GM19043 (cell line): ENCODE measurements around the gene TNFAIP8.

Experiments used
- ATAC-seq: cut with Tn5 transposase; IDR thresholded peaks from one replicate; pipeline ENCODE4 v1.9.1; 2021; ENCODE audit warnings: low read depth; ENCODE audit not compliant: unreplicated experiment

The TNFAIP8 gene

GRCh38 chr5:119389288-119390030, 33.6 kb downstream of the TNFAIP8 start:
- ATAC-seq, result no peak

DNA sequence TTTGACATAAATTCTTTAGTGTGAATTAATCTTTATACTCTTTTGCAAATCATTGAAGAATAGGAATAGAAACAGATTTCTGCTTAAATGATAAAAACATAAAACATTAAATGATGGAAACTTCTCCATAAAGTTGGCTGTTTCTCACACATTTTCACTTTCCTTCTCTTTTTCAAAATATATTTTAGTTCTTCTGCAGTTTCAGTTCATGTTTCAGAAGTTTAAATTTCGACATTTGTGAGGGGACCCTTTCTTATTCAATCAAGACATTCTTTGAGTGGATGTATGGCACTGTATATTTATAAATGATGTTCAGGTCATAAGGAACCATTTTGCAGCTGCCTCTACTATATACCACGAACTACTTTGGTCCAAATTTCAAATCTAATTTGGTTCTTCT, 34.6 kb downstream of the TNFAIP8 start:
- ATAC-seq, result no peak

DNA sequence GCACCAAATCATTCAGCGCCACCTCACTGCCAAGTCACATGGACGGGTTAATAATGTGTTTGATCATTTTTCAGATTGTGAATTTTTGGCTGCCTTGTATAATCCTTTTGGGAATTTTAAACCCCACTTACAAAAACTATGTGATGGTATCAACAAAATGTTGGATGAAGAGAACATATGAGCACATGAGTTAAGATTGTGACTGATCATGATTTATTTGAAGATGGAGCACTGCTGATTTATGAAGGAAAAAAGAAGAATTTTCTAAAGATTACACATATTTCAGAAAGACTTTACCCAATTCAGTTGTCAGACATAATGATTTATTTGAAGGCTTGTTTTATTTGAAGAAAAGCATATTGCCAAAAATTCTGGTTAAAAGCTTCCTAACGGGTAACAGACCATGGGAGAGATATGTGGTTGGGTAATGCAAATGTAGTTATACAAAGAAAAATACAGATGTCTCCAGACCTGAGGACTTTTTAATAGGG, 37.4 kb downstream of the TNFAIP8 start:
- no peak for ATAC-seq

DNA sequence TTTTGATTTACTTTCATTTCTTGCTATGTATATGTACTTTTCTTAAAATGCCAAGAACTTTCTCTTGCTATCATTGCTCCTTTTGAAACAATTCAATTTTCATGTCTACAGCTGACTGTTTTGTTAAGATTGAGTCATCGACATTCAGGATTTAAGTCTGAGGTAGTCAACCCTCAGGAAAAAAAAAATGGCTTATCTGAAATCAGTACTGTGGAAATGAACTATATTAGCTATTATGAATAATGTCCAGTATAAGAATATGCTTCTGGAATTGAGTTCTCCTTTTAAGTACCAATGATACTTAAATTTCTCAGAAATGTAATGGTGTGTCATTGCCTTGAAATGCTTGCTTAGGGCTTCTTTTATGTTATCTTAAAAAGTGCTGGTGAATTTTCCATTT, 37.9 kb downstream of the TNFAIP8 start:
- no peak for ATAC-seq

DNA sequence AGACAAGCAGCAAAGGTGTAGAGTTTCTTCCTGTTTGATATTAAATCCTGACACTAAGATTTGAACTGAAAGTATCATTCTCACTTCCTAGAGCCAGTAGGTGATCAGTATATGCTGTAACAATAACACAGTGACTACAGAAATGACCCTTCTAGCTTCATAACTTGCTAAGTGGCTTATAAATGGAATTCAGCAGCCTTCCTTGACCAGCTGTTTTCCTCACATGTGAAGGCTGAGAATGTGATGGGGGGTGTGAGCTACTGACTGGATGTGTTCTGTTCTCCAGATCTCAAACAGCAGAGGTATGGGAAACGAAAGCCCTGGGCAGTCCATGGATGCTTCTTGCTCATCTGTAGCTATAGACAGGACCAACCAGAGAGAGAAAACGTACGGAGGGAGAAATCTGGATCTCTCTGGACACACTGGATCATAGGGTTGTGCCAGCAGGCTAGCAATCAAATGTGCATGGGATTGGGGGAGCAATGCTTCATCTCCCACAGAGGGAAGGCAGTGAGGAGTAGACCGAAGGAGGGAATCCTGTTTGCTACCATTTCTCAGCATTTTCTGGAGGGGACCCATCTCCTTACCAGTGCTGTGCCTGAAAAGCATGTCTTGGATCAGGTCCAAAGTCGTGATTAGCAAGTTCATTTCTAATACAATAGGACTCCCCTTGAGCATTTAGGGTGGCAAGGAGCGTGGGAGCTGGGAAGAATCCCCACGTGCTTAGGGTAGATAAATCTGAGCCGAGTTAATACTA, 39.4 kb downstream of the TNFAIP8 start:
- peak; percentile 54 for ATAC-seq

DNA sequence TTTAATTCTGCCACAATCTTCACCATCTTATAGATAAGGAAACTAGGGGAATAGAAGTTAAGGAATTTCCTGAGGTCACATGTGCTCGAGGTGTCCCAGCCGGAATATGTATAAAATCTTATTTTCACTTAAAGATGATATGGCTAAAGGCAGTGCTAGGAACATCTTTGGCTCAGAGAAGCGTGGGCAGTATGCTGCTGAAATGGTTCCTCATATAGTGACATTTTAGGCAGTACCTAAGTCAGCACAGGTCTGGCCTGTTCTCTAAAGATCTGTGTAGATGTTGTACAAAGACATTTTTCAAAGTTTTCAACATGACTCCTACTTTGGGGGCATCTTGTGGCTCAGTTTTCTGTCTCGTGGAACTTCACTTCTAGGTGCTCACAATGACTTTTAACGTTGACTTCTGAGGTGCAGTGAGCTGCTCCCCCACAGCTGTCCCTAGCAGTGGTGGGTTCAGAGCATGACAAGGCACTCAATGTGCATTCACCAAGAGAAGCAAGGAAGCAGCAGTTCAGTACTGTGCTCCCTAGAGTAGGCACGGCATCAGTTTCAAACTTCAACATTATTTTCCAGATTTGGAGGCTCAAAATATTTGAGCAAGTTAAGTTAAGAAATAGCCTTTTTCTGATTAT, 40.3 kb downstream of the TNFAIP8 start:
- ATAC-seq, result no peak

DNA sequence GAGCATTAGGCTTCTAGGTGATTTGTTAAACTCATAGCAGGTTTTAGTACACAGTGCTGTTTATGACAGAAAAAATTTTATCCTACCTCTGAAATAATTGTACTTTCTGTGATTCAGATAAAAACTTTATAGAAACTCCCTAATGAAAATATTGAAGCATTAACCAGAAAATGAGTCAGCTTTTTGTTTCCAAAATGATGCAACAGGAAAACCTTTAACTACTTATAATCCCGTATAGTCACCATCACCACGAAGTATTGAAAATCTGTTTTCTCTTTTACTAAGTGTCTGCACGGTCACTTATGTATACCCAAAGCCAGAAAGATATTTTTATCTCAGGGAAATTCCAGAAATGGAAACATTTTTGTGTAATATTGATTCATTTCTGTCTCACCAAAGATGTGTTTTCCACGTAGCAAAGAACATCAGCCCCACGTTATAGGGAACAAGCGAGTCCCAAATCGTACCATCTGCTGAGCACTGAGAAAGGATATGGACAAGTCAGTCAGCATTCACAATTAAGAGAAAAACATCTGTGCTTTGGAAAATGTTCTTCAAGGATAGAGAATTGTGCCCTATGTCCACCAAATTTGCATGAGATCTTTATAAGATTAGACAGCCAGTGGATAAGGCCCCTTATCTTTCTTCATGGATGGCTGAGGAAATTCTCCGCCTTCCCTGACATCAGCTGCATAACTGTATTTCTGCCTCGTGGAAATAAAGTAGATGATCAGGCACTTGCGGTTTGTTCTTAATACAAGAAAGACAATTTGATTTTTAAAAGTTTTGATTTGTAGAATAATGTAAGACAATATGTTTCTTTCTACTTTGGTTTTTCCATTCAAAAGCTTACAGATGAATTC, 41.9 kb downstream of the TNFAIP8 start:
- ATAC-seq, result peak; percentile 34

- ATAC-seq, result no peak
Observed at GRCh38 chr5:119398727-119399466, 43.1 kb downstream of the TNFAIP8 start.

DNA sequence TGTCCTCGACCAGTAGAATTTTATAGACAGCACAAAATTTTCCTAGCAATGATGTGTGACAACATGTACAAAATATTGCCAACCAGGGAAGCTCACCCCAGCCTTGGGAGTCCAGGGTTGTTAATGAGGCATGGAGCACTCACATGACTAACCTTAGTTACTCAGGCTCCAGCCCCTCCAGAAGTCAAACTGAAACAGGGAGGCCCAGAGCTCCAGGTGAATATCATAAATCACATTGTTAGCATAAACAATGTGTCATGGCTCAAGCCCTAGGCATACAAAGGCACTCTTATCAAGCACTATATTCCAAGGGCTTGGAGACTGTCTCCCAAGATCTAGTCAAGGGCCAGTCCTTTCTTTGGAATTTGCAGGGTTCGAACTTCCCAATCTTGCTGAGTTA, 44.4 kb downstream of the TNFAIP8 start:
- ATAC-seq, result no peak

- ATAC-seq, result no peak
Observed at GRCh38 chr5:119402081-119402480, 46.3 kb downstream of the TNFAIP8 start.

- no peak for ATAC-seq
Observed at GRCh38 chr5:119402555-119402954, 46.7 kb downstream of the TNFAIP8 start.

DNA sequence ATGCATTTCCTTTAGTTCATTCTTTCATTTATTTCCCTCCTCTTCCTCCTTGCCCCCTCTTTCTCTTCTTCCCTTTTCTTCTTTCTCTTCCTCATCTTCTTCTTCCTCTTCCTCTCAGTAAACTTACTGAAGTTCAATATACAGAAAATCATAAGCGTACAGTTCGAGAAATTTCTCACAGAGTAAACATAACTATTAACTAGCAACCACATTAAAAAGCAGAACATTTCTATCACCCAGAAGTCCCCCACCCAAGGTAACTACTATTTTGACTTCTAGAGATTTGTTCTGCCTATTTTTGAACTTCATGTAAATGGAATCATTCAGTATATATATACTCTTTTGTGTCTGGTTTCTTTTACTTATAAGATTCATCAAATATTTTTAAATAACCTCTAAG, 48.2 kb downstream of the TNFAIP8 start:
- ATAC-seq, result no peak

DNA sequence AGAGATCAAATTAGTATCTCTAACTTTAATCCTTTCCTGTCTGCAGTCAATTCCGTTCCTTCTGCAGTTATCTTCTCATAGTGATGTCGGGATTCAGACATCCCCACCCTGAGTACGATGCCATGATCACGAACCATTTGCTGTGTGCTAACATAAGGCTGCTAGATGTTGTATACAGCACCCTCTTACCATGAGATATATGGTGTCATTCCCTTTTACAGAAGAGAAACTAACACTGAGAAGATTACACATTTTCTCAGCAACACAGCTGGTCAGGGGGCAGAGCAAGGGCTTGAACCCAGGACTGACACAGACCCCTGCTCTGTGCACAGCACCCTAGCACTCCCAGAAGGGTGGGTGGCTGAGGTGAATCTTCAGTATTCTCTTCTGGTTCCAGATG, 49.6 kb downstream of the TNFAIP8 start:
- ATAC-seq, result no peak

- no peak for ATAC-seq
Observed at GRCh38 chr5:119406551-119407110, 50.8 kb downstream of the TNFAIP8 start.

- ATAC-seq, result peak; percentile 34
Observed at GRCh38 chr5:119409235-119409815, 53.5 kb downstream of the TNFAIP8 start.

DNA sequence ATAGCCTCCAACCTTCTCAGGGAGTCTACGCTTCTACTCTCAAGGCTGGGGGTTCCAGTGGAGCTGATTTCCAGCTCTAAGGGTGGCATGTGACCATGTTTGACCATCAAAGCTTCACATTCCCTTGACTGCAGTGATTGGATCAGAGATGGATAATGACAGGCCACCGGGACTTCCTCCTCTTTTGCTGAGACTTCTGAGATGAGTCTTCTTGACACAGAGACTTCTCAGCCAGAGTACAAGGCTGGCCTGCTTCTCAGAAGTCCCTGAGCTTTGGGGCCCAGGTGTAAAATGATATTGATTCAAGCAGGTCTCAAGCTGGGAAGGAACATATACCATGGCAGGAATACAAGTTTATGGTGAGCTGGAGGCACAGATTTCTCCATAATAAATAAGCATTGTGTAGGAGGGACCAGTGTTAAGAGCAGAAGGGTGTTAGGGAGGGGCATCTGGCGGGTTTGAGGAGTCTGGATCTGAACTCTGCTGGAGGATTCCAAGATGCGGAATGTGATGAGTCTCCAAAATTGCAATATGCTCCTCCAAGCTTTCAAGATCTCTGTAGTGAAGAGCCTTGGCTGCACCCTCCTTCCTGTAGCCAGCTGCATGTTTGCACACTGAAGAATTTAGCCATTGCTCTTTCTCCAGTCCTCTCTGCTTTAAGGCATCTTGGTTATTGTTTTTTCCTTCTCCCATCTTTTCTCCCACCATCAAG, 54.8 kb downstream of the TNFAIP8 start:
- ATAC-seq, result no peak

- peak; percentile 70 for ATAC-seq
Observed at GRCh38 chr5:119411361-119412278, 55.8 kb downstream of the TNFAIP8 start.
